Tongue (tissue), 2 donors: Measurements from ENCODE around the gene AUH. TPM values are rescaled to one million over a fixed set of nuclear protein-coding genes. Genes with fewer than 3 reads are reported as not detected.
A peak's percentile ranks its signal among the peaks of the same experiment; 100 is the strongest.

Experiments
- DNase-seq: peaks from one replicate; pipeline ENCODE4 v3.0.0-alpha.2; 2015
- total RNA-seq: library from RNA; depleted of rRNA; stranded (reverse); fragments of >200 nt; gene quantifications from one replicate; pipeline ENCODE4 v1.2.3, GENCODE V29; 2014

The AUH gene
- total RNA-seq, 1 donor from 2014 or later, result 43.8 TPM

- DNase-seq, result no peak
Measured at GRCh38 chr9:91289244-91289643, 72.5 kb downstream of the AUH start.

- DNase-seq, result peak; percentile 5
Measured at GRCh38 chr9:91285729-91286353, 75.9 kb downstream of the AUH start.

- DNase-seq, result no peak
Measured at GRCh38 chr9:91282292-91282691, 79.4 kb downstream of the AUH start.

- DNase-seq, result no peak
Measured at GRCh38 chr9:91279296-91280204, 82.2 kb downstream of the AUH start.

GRCh38 chr9:91276513-91276912 is 85.2 kb downstream of the AUH start:
- no peak for DNase-seq

GRCh38 chr9:91275655-91276054 is 86.1 kb downstream of the AUH start:
- no peak for DNase-seq

GRCh38 chr9:91274949-91275492 is 86.7 kb downstream of the AUH start:
- DNase-seq, result no peak

GRCh38 chr9:91273853-91274552 is 87.7 kb downstream of the AUH start:
- no peak for DNase-seq

- no peak for DNase-seq
Measured at GRCh38 chr9:91271156-91271555, 90.6 kb downstream of the AUH start.

- no peak for DNase-seq
Measured at GRCh38 chr9:91269907-91270491, 91.7 kb downstream of the AUH start.

- no peak for DNase-seq
Measured at GRCh38 chr9:91266448-91266847, 95.3 kb downstream of the AUH start.

GRCh38 chr9:91265514-91265913 is 96.2 kb downstream of the AUH start:
- DNase-seq, result no peak

GRCh38 chr9:91261417-91261816 is 100.3 kb downstream of the AUH start:
- DNase-seq, result no peak

GRCh38 chr9:91259162-91259561 is 102.6 kb downstream of the AUH start:
- no peak for DNase-seq

- DNase-seq, result no peak
Measured at GRCh38 chr9:91258451-91258850, 103.3 kb downstream of the AUH start.

GRCh38 chr9:91256235-91256634 is 105.5 kb downstream of the AUH start:
- no peak for DNase-seq

GRCh38 chr9:91255327-91255726 is 106.4 kb downstream of the AUH start:
- DNase-seq, result no peak

GRCh38 chr9:91253488-91253887 is 108.2 kb downstream of the AUH start:
- no peak for DNase-seq

- no peak for DNase-seq
Measured at GRCh38 chr9:91248707-91249106, 113.0 kb downstream of the AUH start.

GRCh38 chr9:91247278-91247677 is 114.4 kb downstream of the AUH start:
- no peak for DNase-seq

- DNase-seq, result no peak
Measured at GRCh38 chr9:91246846-91247245, 114.9 kb downstream of the AUH start.
